CD8-positive, alpha-beta memory T cell (primary cell): ENCODE measurements around the gene MGAT4B. TPM values are rescaled to one million over a fixed set of nuclear protein-coding genes. Genes with fewer than 3 reads are reported as not detected.

Source experiments
- CTCF ChIA-PET: fragments of 350-600 bp; sonication (Branson Sonifier 250); formaldehyde crosslinking; loops from one replicate; lab custom pipeline; 2021; ENCODE audit warnings: antibody characterized with exemption; lab: Charles Lee
- POLR2A ChIA-PET: fragments of 350-600 bp; sonication (Branson Sonifier 250); formaldehyde crosslinking; loops from one replicate; lab custom pipeline; 2021; ENCODE audit warnings: antibody characterized with exemption; lab: Charles Lee
- DNase-seq, 5 donors: peaks; one replicate each; pipeline versions ENCODE4 v3.0.0 to v3.0.0-alpha.2; 2020 to 2022; ENCODE audit warnings: mixed read lengths in 1 of 5
- H3K27ac ChIP-seq: one replicate; pipeline ENCODE4 v1.7.0; 2013; ENCODE audit warnings: low read depth, mild to moderate bottlenecking, low read length, moderate library complexity
- H3K27me3 ChIP-seq: 2 replicates; pipeline ENCODE4 v1.7.0; 2013; ENCODE audit warnings: low read length, mild to moderate bottlenecking; ENCODE audit not compliant: insufficient read depth, poor library complexity, severe bottlenecking
- H3K36me3 ChIP-seq: 2 replicates; pipeline ENCODE4 v1.7.0; 2013; ENCODE audit warnings: mild to moderate bottlenecking, low read length, moderate library complexity; ENCODE audit not compliant: insufficient read depth
- H3K4me1 ChIP-seq: 2 replicates; pipeline ENCODE4 v1.7.0; 2013; ENCODE audit warnings: mild to moderate bottlenecking, low read length, moderate library complexity; ENCODE audit not compliant: insufficient read depth
- H3K4me3 ChIP-seq: 2 replicates; pipeline ENCODE4 v1.7.0; 2013; ENCODE audit warnings: mild to moderate bottlenecking, low read length
- H3K9me3 ChIP-seq: 2 replicates; pipeline ENCODE4 v1.7.0; 2013; ENCODE audit warnings: mild to moderate bottlenecking, low read length
- H3K27ac Mint-ChIP-seq, 8 donors: one replicate each; pipeline ENCODE4 v1.8.0; 2020 to 2021; ENCODE audit warnings: mixed read lengths in 8 of 8, mild to moderate bottlenecking in 6 of 8, inconsistent platforms in 3 of 8, moderate library complexity in 3 of 8
- H3K27me3 Mint-ChIP-seq, 2 donors: one replicate each; pipeline ENCODE4 v1.8.0; 2020 to 2021; ENCODE audit warnings: mixed read lengths in 2 of 2, mild to moderate bottlenecking in 1 of 2, moderate library complexity in 1 of 2
- H3K36me3 Mint-ChIP-seq, 3 donors: one replicate each; pipeline ENCODE4 v1.8.0; 2020 to 2021; ENCODE audit warnings: mixed read lengths in 3 of 3, inconsistent platforms in 1 of 3, mild to moderate bottlenecking in 1 of 3
- H3K4me1 Mint-ChIP-seq, 3 donors: one replicate each; pipeline ENCODE4 v1.8.0; 2020 to 2021; ENCODE audit warnings: mixed read lengths in 3 of 3, inconsistent platforms in 1 of 3, mild to moderate bottlenecking in 1 of 3
- H3K4me3 Mint-ChIP-seq, 7 donors: one replicate each; pipeline ENCODE4 v1.8.0; 2020 to 2021; ENCODE audit warnings: mixed read lengths in 7 of 7, mild to moderate bottlenecking in 6 of 7, moderate library complexity in 4 of 7, inconsistent platforms in 2 of 7
- H3K9me3 Mint-ChIP-seq, 5 donors: one replicate each; pipeline ENCODE4 v1.8.0; 2020 to 2022; ENCODE audit warnings: mixed read lengths in 5 of 5, mild to moderate bottlenecking in 3 of 5, moderate library complexity in 2 of 5, inconsistent platforms in 1 of 5
- polyA plus RNA-seq: library from polyadenylated mRNA; unstranded; fragments of 300-500 nt; fragmentation: Illumina TruSeq; gene quantifications from one replicate; pipeline ENCODE4 v1.2.3, GENCODE V29; 2021
- total RNA-seq, 2 experiments: library from RNA; stranded (reverse); gene quantifications; one replicate each; pipeline ENCODE4 v1.2.3, GENCODE V29; 2021

MGAT4B gene
- total and polyA plus RNA-seq, 3 experiments from 2014 or later, result 21.0 to 103 (median 94.0) TPM

- ChIA-PET POLR2A (no interaction called here), CTCF (interaction anchor here (1.2 to 1.4 kb wide), 2 partner anchors 9 to 15 kb away, joined by 3 to 6 read pairs; no protein-coding TSS in a partner anchor)
- H3K27ac Mint-ChIP-seq, result peak overlapping the region in 3 of 8 donors; percentile 50 to 53 (median 51)
- peaks cover 0 to 24% (median 3%) of the 10 kb centered on the region in 3 donors for H3K36me3 Mint-ChIP-seq
- no peak overlapping the region for H3K4me3 ChIP-seq
- H3K27me3 Mint-ChIP-seq, result no peaks in the 10 kb centered on the region
- peaks cover 14% of the 10 kb centered on the region for H3K4me1 ChIP-seq
- no peaks in the 10 kb centered on the region for H3K27me3 ChIP-seq
- H3K36me3 ChIP-seq, result no peaks in the 10 kb centered on the region
- peaks cover 39 to 60% (median 41%) of the 10 kb centered on the region in 3 donors for H3K4me1 Mint-ChIP-seq
- no peak overlapping the region for H3K27ac ChIP-seq
- no peaks in the 10 kb centered on the region for H3K9me3 ChIP-seq
- DNase-seq, result no peak
- no peak overlapping the region for H3K4me3 Mint-ChIP-seq
- H3K9me3 Mint-ChIP-seq, result no peaks in the 10 kb centered on the region
Observed at GRCh38 chr5:179753971-179754370, 52.7 kb downstream of the MGAT4B start.

- Histone ChIP-seq H3K27me3 (no peaks in the 10 kb centered on the region), H3K27ac (no peak overlapping the region), H3K4me3 (no peak overlapping the region), H3K36me3 (no peaks in the 10 kb centered on the region), H3K4me1 (peaks cover 14% of the 10 kb centered on the region), H3K9me3 (no peaks in the 10 kb centered on the region)
- Mint-ChIP-seq H3K9me3 (no peaks in the 10 kb centered on the region), H3K4me1 (peaks cover 41 to 63% (median 47%) of the 10 kb centered on the region in 3 donors), H3K36me3 (peaks cover 0 to 33% (median 5%) of the 10 kb centered on the region in 3 donors), H3K27me3 (no peaks in the 10 kb centered on the region), H3K27ac (peak overlapping the region in 5 of 8 donors; percentile 8 to 84 (median 66)), H3K4me3 (no peak overlapping the region)
- CTCF ChIA-PET, result interaction anchor here (1.0 to 1.4 kb wide), 2 partner anchors 10 to 13 kb away, joined by 3 to 4 read pairs; no protein-coding TSS in a partner anchor
- DNase-seq, result no peak
- POLR2A ChIA-PET, result interaction anchor here (0.5 to 0.6 kb wide), 3 partner anchors 21 to 136 kb away, joined by 3 to 8 read pairs (median 3); no protein-coding TSS in a partner anchor
Observed at GRCh38 chr5:179749857-179750508, 56.7 kb downstream of the MGAT4B start.

- peaks cover 0 to 27% (median 2%) of the 10 kb centered on the region in 3 donors for H3K36me3 Mint-ChIP-seq
- no peak overlapping the region for H3K4me3 ChIP-seq
- DNase-seq, result no peak
- H3K9me3 ChIP-seq, result no peaks in the 10 kb centered on the region
- no peaks in the 10 kb centered on the region for H3K27me3 Mint-ChIP-seq
- H3K4me1 ChIP-seq, result no peaks in the 10 kb centered on the region
- POLR2A ChIA-PET, result no interaction called here
- no peaks in the 10 kb centered on the region for H3K36me3 ChIP-seq
- no peak overlapping the region for H3K4me3 Mint-ChIP-seq
- no peak overlapping the region for H3K27ac ChIP-seq
- no peaks in the 10 kb centered on the region for H3K9me3 Mint-ChIP-seq
- CTCF ChIA-PET, result no interaction called here
- peak overlapping the region in 1 of 8 donors; percentile 23 for H3K27ac Mint-ChIP-seq
- H3K27me3 ChIP-seq, result no peaks in the 10 kb centered on the region
- H3K4me1 Mint-ChIP-seq, result peaks cover 26 to 48% (median 35%) of the 10 kb centered on the region in 3 donors
Observed at GRCh38 chr5:179747811-179748210, 58.9 kb downstream of the MGAT4B start.

Other genes starting within 250 kb of the MGAT4B start
- 100 to 1,000 TPM; 929 to 961 TPM for gene HNRNPH1, start 183.2 kb downstream of the MGAT4B start, total RNA-seq
- 103 TPM for gene HNRNPH1, start 183.2 kb downstream of the MGAT4B start, polyA plus RNA-seq
- under 1 TPM; 0.57 to 0.91 TPM for gene CBY3, start 125.8 kb downstream of the MGAT4B start, total RNA-seq
- gene CBY3, start 125.8 kb downstream of the MGAT4B start, polyA plus RNA-seq, result not detected
- gene CANX, start 107.9 kb downstream of the MGAT4B start, total RNA-seq, result 100 to 1,000 TPM; 694 to 710 TPM
- gene CANX, start 107.9 kb downstream of the MGAT4B start, polyA plus RNA-seq, result 283 TPM
- gene MAML1, start 74.0 kb downstream of the MGAT4B start, total RNA-seq, result 10 to 100 TPM; 30.4 to 30.9 TPM
- 9.1 TPM for gene MAML1, start 74.0 kb downstream of the MGAT4B start, polyA plus RNA-seq
- gene LTC4S, start 12.9 kb downstream of the MGAT4B start, total RNA-seq, result 1 to 10 TPM in 1 of 2 experiments, under 1 TPM in 1; 0.57 to 1.0 TPM
- 4.0 TPM for gene LTC4S, start 12.9 kb downstream of the MGAT4B start, polyA plus RNA-seq
- gene SQSTM1, start 14.0 kb upstream of the MGAT4B start, total RNA-seq, result 100 to 1,000 TPM; 158 to 179 TPM
- 212 TPM for gene SQSTM1, start 14.0 kb upstream of the MGAT4B start, polyA plus RNA-seq
- gene MRNIP, start 52.0 kb upstream of the MGAT4B start, total RNA-seq, result 10 to 100 TPM; 23.9 to 27.2 TPM
- 17.7 TPM for gene MRNIP, start 52.0 kb upstream of the MGAT4B start, polyA plus RNA-seq
- 10 to 100 TPM; 73.7 to 74.8 TPM for gene TBC1D9B, start 101.0 kb upstream of the MGAT4B start, total RNA-seq
- 43.9 TPM for gene TBC1D9B, start 101.0 kb upstream of the MGAT4B start, polyA plus RNA-seq